HCT116 (cell line): ENCODE measurements around the gene HNF4A. TPM values are rescaled to one million over a fixed set of nuclear protein-coding genes. Genes with fewer than 3 reads are reported as not detected.

Experiments
- ATAC-seq: fragments of 200-7000 bp; cut with Tn5 transposase; 2 replicates; pipeline ENCODE4 v1.9.1; 2020; ENCODE audit warnings: mild to moderate bottlenecking, moderate library complexity
- BruUV-seq: library from RNA; stranded (reverse); fragments of 400-500 nt; replicated peaks from 2 replicates; lab custom pipeline; 2021; lab: Mats Ljungman, UMichigan
- CTCF ChIA-PET: fragments of 300-600 bp; sonication (Branson Sonifier 250); formaldehyde crosslinking; loops from one replicate; lab custom pipeline; 2021; ENCODE audit warnings: antibody characterized with exemption; lab: Charles Lee
- POLR2A ChIA-PET: fragments of 300-600, 350-600 bp; sonication (Branson Sonifier 250); formaldehyde crosslinking; loops from one replicate; lab custom pipeline; 2021; ENCODE audit warnings: antibody characterized with exemption; lab: Charles Lee
- RAD21 ChIA-PET, 2 experiments: fragments of 300-600 bp; sonication (Branson Sonifier 250); formaldehyde crosslinking; loops; one replicate each; lab custom pipeline; 2023; ENCODE audit warnings: low total read pairs in 2 of 2; ENCODE audit not compliant: uncharacterized antibody in 2 of 2, unreplicated experiment in 2 of 2, low non-redundant PET in 1 of 2; lab: Charles Lee
- DNase-seq: peaks from one replicate; pipeline ENCODE4 v3.0.0-alpha.2; 2010; ENCODE audit warnings: low read depth, low spot score
- H2AFZ ChIP-seq: fragments of 200-600 bp; shearing (Covaris generic), sonication (generic); 2 replicates; pipeline ENCODE4 v1.6.1; 2017; ENCODE audit warnings: low read depth, mixed run types, mixed read lengths, antibody characterized with exemption, low read length; ENCODE audit not compliant: poor library complexity, severe bottlenecking
- H3K27ac ChIP-seq: 2 replicates; pipeline ENCODE4 v1.5.1; 2012; ENCODE audit warnings: low read depth, low read length
- H3K27me3 ChIP-seq: fragments of 200-600 bp; sonication (generic); 2 replicates; pipeline ENCODE4 v1.6.1; 2016; ENCODE audit warnings: mixed run types, low read length, mixed read lengths; ENCODE audit not compliant: insufficient read depth
- H3K36me3 ChIP-seq, 2 experiments: fragments of 200-500 bp in 1 of 2; fragments of 200-600 bp in 1 of 2; sonication (Bioruptor generic) in 1 of 2; sonication (generic) in 1 of 2; 2 replicates each; pipeline versions ENCODE4 v1.5.1 to v1.6.1; 2014 to 2016; ENCODE audit warnings: low read length in 2 of 2, inconsistent platforms in 1 of 2, mixed read lengths in 1 of 2, mixed run types in 1 of 2; ENCODE audit not compliant: insufficient read depth in 2 of 2, control insufficient read depth in 1 of 2
- H3K4me1 ChIP-seq, 2 experiments: fragments of 200-600 bp in 1 of 2; sonication (generic) in 1 of 2; 2 replicates each; pipeline versions ENCODE4 v1.5.1 to v1.6.1; 2012 to 2017; ENCODE audit warnings: low read length in 2 of 2, inconsistent platforms in 1 of 2, mild to moderate bottlenecking in 1 of 2, mixed read lengths in 1 of 2, mixed run types in 1 of 2, moderate library complexity in 1 of 2; ENCODE audit not compliant: insufficient read depth in 2 of 2, control insufficient read depth in 1 of 2
- H3K4me2 ChIP-seq: fragments of 200-600 bp; sonication (generic); 2 replicates; pipeline ENCODE4 v1.6.1; 2017; ENCODE audit warnings: mixed run types, low read length, mixed read lengths
- H3K4me3 ChIP-seq, 2 experiments: fragments of 200-600 bp in 1 of 2; sonication (generic) in 1 of 2; replicated peaks in 1 of 2; 2 replicates each; pipeline ENCODE4 v1.5.1; 2011 to 2016; ENCODE audit warnings: low read length in 2 of 2, control low read depth in 1 of 2, low read depth in 1 of 2, mild to moderate bottlenecking in 1 of 2, mixed read lengths in 1 of 2, mixed run types in 1 of 2
- H3K79me2 ChIP-seq: fragments of 200-600 bp; sonication (generic); 2 replicates; pipeline ENCODE4 v1.6.1; 2017; ENCODE audit warnings: mild to moderate bottlenecking, mixed run types, low read length, moderate library complexity, mixed read lengths; ENCODE audit not compliant: insufficient read depth
- H3K9ac ChIP-seq: fragments of 200-600 bp; sonication (generic); 2 replicates; pipeline ENCODE4 v1.6.1; 2016; ENCODE audit warnings: low read length, mixed read lengths
- H3K9me2 ChIP-seq: fragments of 200-600 bp; sonication (generic), shearing (Covaris generic); 2 replicates; pipeline ENCODE4 v1.6.1; 2017; ENCODE audit warnings: mixed run types, mild to moderate bottlenecking, moderate library complexity; ENCODE audit not compliant: insufficient read depth
- H3K9me3 ChIP-seq, 2 experiments: fragments of 200-500 bp in 1 of 2; fragments of 200-600 bp in 1 of 2; sonication (Bioruptor generic) in 1 of 2; sonication (generic) in 1 of 2; 2 replicates each; pipeline ENCODE4 v1.6.1; 2014 to 2017; ENCODE audit warnings: low read length in 2 of 2, mixed read lengths in 2 of 2, inconsistent platforms in 1 of 2, low read depth in 1 of 2, mild to moderate bottlenecking in 1 of 2, mixed run types in 1 of 2, moderate library complexity in 1 of 2; ENCODE audit not compliant: control insufficient read depth in 1 of 2, insufficient read depth in 1 of 2
- H4K20me1 ChIP-seq: fragments of 200-600 bp; sonication (generic), shearing (Covaris generic); 2 replicates; pipeline ENCODE4 v1.6.1; 2017; ENCODE audit warnings: mixed run types, mild to moderate bottlenecking, moderate library complexity; ENCODE audit not compliant: insufficient read depth
- CBX3 ChIP-seq: IDR thresholded peaks from 2 replicates; pipeline ENCODE4 v1.6.1; 2012; ENCODE audit warnings: low read depth
- CEBPB ChIP-seq: IDR thresholded peaks from 2 replicates; pipeline ENCODE4 v1.6.1; 2012; ENCODE audit warnings: low read depth
- EZH2 ChIP-seq: fragments of 200-600 bp; sonication (generic); IDR thresholded peaks from 2 replicates; pipeline ENCODE4 v1.6.1; 2017; ENCODE audit warnings: antibody characterized with exemption, mixed run types
- FOSL1 ChIP-seq: IDR thresholded peaks from 2 replicates; pipeline ENCODE4 v1.6.1; 2012; ENCODE audit warnings: low read depth
- JUND ChIP-seq: IDR thresholded peaks from 2 replicates; pipeline ENCODE4 v1.6.1; 2012
- POLR2A ChIP-seq: IDR thresholded peaks from 2 replicates; pipeline ENCODE4 v1.7.0; 2011; ENCODE audit warnings: borderline replicate concordance; ENCODE audit not compliant: insufficient read depth, insufficient read length; ENCODE audit errors: extremely low read depth
- RAD21 ChIP-seq: IDR thresholded peaks from 2 replicates; pipeline ENCODE4 v1.6.1; 2012; ENCODE audit warnings: low read depth, mild to moderate bottlenecking
- SIN3A ChIP-seq: IDR thresholded peaks from 2 replicates; pipeline ENCODE4 v1.6.1; 2012; ENCODE audit warnings: low read depth
- TCF7L2 ChIP-seq: IDR thresholded peaks from 2 replicates; pipeline ENCODE4 v1.7.0; 2011; ENCODE audit warnings: borderline replicate concordance, inconsistent platforms; ENCODE audit not compliant: insufficient read depth, insufficient read length; ENCODE audit errors: extremely low read depth
- YY1 ChIP-seq: IDR thresholded peaks from 2 replicates; pipeline ENCODE4 v1.6.1; 2011; ENCODE audit warnings: low read length, low read depth, moderate library complexity, mild to moderate bottlenecking; ENCODE audit not compliant: insufficient replicate concordance; ENCODE audit errors: extremely low read depth
- intact Hi-C: fragments of 100-400 bp; cut with micrococcal nuclease; formaldehyde crosslinking; loops from 2 replicates; pipeline ENCODE4 v1.10.0; 2022
- total RNA-seq: library from RNA; stranded (reverse); gene quantifications from one replicate; pipeline ENCODE4 v1.2.1, GENCODE V29; 2021; ENCODE audit not compliant: unreplicated experiment
- TF ChIP-seq, protein P1 (sequence below), 3 experiments: fragments of 200-600 bp in 1 of 3; sonication (generic) in 1 of 3; IDR thresholded peaks in 2 of 3; conservative IDR thresholded peaks in 1 of 3; 2 replicates each; pipeline ENCODE4 v1.5.1; 2012 to 2017; ENCODE audit warnings: low read depth in 2 of 3, low read length in 2 of 3, antibody characterized with exemption in 1 of 3, borderline replicate concordance in 1 of 3, control low read depth in 1 of 3, mild to moderate bottlenecking in 1 of 3, mixed read lengths in 1 of 3, mixed run types in 1 of 3, moderate library complexity in 1 of 3; ENCODE audit not compliant: insufficient read depth in 1 of 3
- TF ChIP-seq, protein P2 (sequence below): IDR thresholded peaks from 2 replicates; pipeline ENCODE4 v1.6.1; 2012; ENCODE audit warnings: low read depth

The HNF4A gene
- total RNA-seq, 1 experiment from 2014 or later, result 7.4 TPM

DNA sequence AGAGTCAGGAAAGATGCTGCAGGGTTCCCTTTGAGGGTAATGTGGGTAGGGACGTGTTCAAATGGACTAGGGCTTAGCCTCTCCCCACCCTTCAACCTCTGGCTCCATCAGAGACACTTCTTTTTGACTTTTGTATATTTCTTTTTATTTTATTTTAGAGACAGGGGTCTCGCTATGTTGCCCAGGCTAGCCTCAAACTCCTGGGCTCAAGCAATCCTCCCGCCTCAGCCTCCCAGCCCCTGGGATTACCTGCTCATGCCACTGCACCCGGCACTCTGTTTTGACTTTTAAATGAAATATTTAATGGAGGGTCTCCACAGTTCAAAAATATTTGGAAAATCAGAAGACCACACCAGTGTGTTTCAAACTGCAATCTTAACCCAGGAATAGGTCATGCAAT lies 8.6 kb downstream of the HNF4A start:
- BruUV-seq, result no TSS peak
- H3K4me3 ChIP-seq, result no peak overlapping the region
- H3K4me1 ChIP-seq, result no peaks in the 10 kb centered on the region
- no peak overlapping the region for H3K4me2 ChIP-seq
- TF ChIP-seq, protein P1, sequence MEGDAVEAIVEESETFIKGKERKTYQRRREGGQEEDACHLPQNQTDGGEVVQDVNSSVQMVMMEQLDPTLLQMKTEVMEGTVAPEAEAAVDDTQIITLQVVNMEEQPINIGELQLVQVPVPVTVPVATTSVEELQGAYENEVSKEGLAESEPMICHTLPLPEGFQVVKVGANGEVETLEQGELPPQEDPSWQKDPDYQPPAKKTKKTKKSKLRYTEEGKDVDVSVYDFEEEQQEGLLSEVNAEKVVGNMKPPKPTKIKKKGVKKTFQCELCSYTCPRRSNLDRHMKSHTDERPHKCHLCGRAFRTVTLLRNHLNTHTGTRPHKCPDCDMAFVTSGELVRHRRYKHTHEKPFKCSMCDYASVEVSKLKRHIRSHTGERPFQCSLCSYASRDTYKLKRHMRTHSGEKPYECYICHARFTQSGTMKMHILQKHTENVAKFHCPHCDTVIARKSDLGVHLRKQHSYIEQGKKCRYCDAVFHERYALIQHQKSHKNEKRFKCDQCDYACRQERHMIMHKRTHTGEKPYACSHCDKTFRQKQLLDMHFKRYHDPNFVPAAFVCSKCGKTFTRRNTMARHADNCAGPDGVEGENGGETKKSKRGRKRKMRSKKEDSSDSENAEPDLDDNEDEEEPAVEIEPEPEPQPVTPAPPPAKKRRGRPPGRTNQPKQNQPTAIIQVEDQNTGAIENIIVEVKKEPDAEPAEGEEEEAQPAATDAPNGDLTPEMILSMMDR (IDR thresholded peaks at IDR 0.05 in 2 of 3, conservative IDR thresholded peaks at IDR 0.05 in 1 of 3; ENCODE audit: borderline replicate concordance in 1 of 3, insufficient read depth in 1 of 3, low read depth in 2 of 3, low read length in 2 of 3), result no peak
- TF ChIP-seq YY1 (no peak), JUND (no peak), FOSL1 (no peak), TCF7L2 (no peak), CBX3 (no peak), RAD21 (no peak), SIN3A (no peak), CEBPB (no peak), EZH2 (no peak), POLR2A (no peak)
- TF ChIP-seq, protein P2, sequence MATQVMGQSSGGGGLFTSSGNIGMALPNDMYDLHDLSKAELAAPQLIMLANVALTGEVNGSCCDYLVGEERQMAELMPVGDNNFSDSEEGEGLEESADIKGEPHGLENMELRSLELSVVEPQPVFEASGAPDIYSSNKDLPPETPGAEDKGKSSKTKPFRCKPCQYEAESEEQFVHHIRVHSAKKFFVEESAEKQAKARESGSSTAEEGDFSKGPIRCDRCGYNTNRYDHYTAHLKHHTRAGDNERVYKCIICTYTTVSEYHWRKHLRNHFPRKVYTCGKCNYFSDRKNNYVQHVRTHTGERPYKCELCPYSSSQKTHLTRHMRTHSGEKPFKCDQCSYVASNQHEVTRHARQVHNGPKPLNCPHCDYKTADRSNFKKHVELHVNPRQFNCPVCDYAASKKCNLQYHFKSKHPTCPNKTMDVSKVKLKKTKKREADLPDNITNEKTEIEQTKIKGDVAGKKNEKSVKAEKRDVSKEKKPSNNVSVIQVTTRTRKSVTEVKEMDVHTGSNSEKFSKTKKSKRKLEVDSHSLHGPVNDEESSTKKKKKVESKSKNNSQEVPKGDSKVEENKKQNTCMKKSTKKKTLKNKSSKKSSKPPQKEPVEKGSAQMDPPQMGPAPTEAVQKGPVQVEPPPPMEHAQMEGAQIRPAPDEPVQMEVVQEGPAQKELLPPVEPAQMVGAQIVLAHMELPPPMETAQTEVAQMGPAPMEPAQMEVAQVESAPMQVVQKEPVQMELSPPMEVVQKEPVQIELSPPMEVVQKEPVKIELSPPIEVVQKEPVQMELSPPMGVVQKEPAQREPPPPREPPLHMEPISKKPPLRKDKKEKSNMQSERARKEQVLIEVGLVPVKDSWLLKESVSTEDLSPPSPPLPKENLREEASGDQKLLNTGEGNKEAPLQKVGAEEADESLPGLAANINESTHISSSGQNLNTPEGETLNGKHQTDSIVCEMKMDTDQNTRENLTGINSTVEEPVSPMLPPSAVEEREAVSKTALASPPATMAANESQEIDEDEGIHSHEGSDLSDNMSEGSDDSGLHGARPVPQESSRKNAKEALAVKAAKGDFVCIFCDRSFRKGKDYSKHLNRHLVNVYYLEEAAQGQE, result no peak
- TF ChIP-seq, all 23 proteins: peak for 0
- Histone ChIP-seq H3K27me3 (no peaks in the 10 kb centered on the region), H4K20me1 (no peaks in the 10 kb centered on the region), H3K9me3 (no peaks in the 10 kb centered on the region), H3K9ac (no peak overlapping the region), H3K27ac (no peak overlapping the region), H2AFZ (no peak overlapping the region), H3K36me3 (no peaks in the 10 kb centered on the region), H3K9me2 (no peaks in the 10 kb centered on the region), H3K79me2 (no peaks in the 10 kb centered on the region)
- no peak for ATAC-seq
- ChIA-PET CTCF (no interaction called here), RAD21 (no interaction called here), POLR2A (no interaction called here)
- no peak for DNase-seq
- intact Hi-C loops, result no loop called here
